ENCODE measurements around the gene UGGT1.

Gene UGGT1

DNA sequence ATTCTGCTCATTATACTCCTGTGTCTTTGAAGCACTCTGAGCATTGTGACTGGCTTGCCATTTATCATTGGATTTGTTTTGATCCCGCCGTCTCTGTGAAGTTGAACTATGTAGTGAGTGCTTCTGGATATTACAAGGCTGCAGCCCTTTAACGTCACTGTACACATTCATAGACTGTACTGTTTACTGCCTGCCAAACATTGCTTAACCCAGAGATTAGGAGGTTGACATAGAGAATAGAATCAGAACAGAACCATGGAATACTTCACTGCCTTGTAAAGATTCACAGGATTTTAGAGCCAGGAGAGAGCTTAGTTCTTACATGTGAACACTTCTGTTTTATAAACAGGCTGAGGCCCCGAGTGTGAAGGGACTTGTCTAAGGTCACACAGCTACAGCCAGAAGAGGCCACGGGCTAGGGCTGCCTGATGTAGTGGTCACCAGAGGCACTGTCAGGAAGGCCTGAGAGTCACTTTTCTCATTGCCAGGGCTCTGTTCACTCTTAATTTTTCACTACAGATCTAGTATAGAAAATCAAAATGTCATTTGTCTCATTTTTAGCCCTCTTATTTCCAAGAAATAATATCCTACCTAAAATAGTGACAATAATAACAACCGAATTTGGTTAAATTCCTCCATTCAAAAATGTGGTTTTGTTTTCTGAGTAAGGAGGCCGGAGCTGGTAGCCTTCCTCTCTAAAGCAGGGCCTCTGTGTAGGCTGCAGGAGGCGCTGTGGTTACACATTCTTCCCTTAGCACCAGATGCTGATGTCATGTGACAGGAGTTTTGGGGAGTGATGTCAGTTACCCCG is 87.9 kb downstream of the UGGT1 start:
- DNase-seq (ENCODE audit: low read depth in 2 of 2) = peak; percentile 77 to 78
- no peak overlapping the region for H3K4me3 ChIP-seq (replicated peaks in 1 of 2; ENCODE audit: low read depth in 2 of 2, low read length in 2 of 2)
- TF ChIP-seq, protein P1, sequence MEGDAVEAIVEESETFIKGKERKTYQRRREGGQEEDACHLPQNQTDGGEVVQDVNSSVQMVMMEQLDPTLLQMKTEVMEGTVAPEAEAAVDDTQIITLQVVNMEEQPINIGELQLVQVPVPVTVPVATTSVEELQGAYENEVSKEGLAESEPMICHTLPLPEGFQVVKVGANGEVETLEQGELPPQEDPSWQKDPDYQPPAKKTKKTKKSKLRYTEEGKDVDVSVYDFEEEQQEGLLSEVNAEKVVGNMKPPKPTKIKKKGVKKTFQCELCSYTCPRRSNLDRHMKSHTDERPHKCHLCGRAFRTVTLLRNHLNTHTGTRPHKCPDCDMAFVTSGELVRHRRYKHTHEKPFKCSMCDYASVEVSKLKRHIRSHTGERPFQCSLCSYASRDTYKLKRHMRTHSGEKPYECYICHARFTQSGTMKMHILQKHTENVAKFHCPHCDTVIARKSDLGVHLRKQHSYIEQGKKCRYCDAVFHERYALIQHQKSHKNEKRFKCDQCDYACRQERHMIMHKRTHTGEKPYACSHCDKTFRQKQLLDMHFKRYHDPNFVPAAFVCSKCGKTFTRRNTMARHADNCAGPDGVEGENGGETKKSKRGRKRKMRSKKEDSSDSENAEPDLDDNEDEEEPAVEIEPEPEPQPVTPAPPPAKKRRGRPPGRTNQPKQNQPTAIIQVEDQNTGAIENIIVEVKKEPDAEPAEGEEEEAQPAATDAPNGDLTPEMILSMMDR (IDR thresholded peaks at IDR 0.05; ENCODE audit: low read depth, low read length) = peak; percentile 82

DNA sequence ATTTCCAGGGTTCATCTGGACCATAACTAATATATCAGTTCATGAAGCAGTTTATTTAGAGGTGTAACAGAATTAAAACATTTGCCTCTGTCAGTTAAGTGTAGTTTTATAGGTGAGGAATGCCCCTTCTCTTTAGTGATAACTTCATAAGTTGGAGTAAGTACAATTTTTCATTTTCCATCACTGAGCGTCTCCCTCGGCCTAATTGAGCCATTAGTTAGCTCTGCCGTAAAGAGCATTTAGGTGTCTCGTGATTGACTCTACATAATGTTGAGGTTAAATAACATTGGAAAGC is 88.4 kb downstream of the UGGT1 start:
- no peak overlapping the region for H3K4me3 ChIP-seq (replicated peaks in 1 of 2; ENCODE audit: low read depth in 2 of 2, low read length in 2 of 2)
- DNase-seq (ENCODE audit: low read depth in 2 of 2) = no peak
- TF ChIP-seq, protein P1 (IDR thresholded peaks at IDR 0.05; ENCODE audit: low read depth, low read length) = no peak

DNA sequence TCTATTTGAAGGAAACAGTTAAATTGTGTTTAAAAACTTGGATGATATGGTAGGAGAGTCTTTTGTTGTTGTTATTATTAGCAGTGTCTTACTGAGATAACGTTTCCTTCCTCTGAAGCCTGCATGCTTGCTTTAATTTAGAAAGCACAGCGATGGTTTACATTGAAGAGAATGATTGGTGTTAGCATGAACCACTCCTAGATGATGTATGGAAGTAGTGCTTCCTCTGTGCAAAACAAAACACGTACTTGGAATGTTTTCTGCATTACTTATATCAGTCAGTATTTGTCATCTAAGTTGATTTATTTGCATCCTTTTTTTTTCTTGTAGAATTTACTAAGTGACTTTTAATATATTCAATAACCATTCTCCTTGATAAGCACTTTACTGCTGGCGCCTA is 89.0 kb downstream of the UGGT1 start:
- TF ChIP-seq, protein P1 (IDR thresholded peaks at IDR 0.05; ENCODE audit: low read depth, low read length) = no peak
- peak in 1 of 2 donors; percentile 33 for DNase-seq (ENCODE audit: low read depth in 2 of 2)
- no peak overlapping the region for H3K4me3 ChIP-seq (replicated peaks in 1 of 2; ENCODE audit: low read depth in 2 of 2, low read length in 2 of 2)

DNA sequence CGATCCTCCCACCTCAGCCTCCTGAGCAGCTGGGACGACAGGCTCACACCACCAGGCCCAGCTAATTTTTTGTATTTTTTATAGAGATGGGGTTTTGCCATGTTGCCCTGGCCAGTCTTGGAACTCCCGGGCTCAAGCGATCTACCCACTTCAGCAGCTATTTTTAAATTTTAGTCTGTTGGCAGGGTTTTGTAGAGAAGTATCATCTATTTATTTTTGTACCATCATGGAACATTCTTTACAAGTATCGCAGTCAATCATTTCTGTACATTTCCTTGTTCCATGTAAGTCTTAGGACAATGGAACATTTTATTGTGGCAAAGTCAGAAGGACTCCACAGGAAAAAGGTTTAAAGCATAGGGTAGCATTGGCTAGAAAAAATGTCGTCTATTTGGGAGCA is 94.6 kb downstream of the UGGT1 start:
- H3K4me3 ChIP-seq (replicated peaks in 1 of 2; ENCODE audit: low read depth in 2 of 2, low read length in 2 of 2) = no peak overlapping the region
- DNase-seq (ENCODE audit: low read depth in 2 of 2) = no peak
- TF ChIP-seq, protein P1 (IDR thresholded peaks at IDR 0.05; ENCODE audit: low read depth, low read length) = no peak

DNA sequence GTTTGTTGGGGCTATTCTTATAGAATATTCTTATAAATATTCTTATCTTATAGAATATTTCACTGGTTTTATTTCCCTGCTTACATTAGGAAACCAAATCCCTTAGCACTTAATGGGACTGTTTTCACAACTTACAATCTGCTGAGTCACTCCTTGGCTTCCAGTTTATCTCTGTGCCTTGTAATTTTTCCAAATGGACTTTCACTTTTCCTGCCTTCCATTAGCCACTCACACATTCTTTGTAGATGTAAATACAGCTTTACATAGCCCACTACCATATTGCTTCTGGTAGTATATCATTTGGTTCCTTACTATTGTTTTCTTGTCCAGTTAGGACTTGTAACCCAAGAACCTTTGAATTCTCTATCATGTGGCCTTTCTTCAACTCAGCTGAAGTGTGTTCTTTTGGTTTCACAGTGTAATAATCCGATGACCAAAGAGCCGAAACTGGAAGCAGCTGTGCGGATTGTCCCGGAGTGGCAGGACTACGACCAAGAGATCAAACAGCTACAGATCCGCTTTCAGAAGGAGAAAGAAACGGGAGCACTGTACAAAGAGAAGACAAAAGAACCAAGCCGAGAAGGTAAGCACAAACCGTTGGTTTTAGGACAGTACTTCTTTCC is 96.1 kb downstream of the UGGT1 start:
- H3K4me3 ChIP-seq (replicated peaks in 1 of 2; ENCODE audit: low read depth in 2 of 2, low read length in 2 of 2) = no peak overlapping the region
- DNase-seq (ENCODE audit: low read depth in 2 of 2) = peak; percentile 58 to 85

DNA sequence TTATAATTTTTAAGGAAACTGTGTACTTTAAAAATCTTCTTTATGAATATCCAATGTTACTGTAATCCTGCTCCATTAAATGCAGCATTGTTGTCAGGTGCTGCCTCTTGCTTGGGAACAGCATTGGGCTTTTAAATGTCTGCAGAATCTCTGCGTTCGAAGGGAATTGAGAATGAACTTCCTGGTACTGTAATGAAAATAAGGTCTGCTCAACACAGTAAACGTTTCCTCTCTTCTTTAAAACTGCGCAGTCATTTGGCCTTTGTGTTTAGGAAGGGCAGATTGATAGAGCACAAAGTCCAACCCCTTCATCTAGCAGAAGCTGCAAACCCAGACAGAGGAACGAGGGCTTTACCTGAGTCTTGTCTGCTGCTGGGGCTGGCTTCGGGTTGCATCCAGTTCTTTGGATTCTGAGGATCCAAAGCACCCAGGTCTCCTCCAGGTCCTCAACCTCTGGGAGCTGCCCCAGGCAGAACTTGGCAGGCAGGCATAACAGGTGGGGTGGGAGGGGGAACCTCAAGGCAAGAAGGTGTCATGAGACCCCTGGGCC is 104.5 kb downstream of the UGGT1 start:
- TF ChIP-seq, protein P1 (IDR thresholded peaks at IDR 0.05; ENCODE audit: low read depth, low read length) = no peak
- no peak for DNase-seq (ENCODE audit: low read depth in 2 of 2)
- no peak overlapping the region for H3K4me3 ChIP-seq (replicated peaks in 1 of 2; ENCODE audit: low read depth in 2 of 2, low read length in 2 of 2)

More for the DNA sequence above, 96.1 kb downstream of the UGGT1 start:
- TF ChIP-seq, protein P1 (IDR thresholded peaks at IDR 0.05; ENCODE audit: low read depth, low read length) = no peak

Measured in cardiac fibroblast (primary cell).